Hepatic stellate cell (primary cell): ENCODE results near the gene ZNF814.
"Not testable (repeated sequence)": the region's sequence is repeated elsewhere in the genome, so short reads cannot be mapped to it uniquely, and the experiment has no call there.

Experiments used
- DNase-seq: peaks from one replicate; pipeline ENCODE4 v3.0.0; 2011; ENCODE audit warnings: low spot score

Gene ZNF814

GRCh38 chr19:57888560-57889231 is at the start of gene ZNF814:
TSS of gene ZNF814 (minus strand) at chr19:57889037. CDS start at chr19:57888802, 235 bp downstream.
- DNase-seq = peak; percentile 80

GRCh38 chr19:57935731-57936130 is 46.9 kb upstream of the ZNF814 start:
- no peak for DNase-seq

- DNase-seq = peak; percentile 75
Observed at GRCh38 chr19:57934820-57935665, 46.2 kb upstream of the ZNF814 start, which contains the start of gene ZNF418. TSS of gene ZNF418 (minus strand) at chr19:57935402. CDS start at chr19:57933822, 1,580 bp downstream.

GRCh38 chr19:57927587-57927986 is 38.8 kb upstream of the ZNF814 start:
- no peak for DNase-seq

GRCh38 chr19:57916168-57916995 is 27.5 kb upstream of the ZNF814 start, which contains the start of gene ZNF417:
TSS of gene ZNF417 (minus strand) at chr19:57916592. CDS start at chr19:57916411, 181 bp downstream.
- DNase-seq = peak; percentile 96

DNA sequence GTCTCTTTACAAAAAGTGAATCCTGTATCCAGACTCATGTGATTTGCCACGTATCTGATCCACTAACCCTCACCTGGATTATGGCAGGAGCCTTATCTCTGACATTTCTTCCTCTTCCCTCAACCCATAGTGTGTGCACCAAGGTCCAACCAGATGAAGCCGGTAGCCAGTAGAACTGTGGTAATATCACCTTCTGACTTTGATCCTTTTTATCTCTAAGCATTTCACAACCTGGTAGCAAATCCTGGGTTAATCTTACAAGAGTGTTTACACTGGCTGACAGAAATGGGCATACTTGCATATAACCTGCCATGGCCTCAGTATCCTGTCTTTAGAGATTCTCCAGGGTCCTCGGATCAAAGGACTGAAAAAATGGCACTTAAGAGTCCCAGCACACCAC is 25.7 kb upstream of the ZNF814 start:
- DNase-seq = no peak

DNA sequence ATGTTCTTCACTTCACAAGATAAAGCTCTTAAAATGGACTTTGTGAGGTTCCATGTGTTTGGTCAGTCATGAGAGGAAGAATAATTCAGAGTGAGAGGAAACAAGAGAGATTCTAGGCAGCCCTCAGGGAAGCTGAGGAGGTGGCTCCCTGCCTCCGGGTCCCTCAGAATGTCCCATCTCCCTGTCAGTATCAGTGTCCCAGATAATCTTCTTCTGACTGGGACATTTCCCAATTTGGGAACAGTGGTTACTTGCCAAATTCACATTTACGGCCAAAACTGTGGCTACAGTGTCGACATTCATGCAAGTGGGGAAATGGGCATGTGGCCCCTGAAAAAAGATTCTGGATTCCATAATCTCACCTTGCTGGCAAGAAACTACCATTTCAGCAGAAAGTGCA is 18.6 kb upstream of the ZNF814 start:
- no peak for DNase-seq

DNA sequence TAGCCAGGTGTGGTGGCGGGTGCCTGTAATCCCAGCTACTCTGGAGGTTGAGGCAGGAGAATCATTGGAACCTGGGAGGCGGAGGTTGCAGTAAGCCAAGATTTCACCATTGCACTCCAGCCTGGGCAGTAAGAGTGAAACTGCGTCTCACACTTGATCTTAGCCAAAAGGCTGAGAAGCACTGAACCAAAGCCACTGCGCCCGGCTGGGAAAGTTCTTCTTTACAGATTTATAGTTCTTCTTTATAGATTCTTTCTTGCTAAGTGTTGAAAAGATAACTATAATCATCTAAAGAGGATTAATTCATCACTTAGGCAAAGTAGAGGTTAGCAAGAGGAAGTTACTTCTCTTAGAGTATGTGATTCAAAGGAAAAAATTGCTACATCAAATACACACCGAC is 16.4 kb upstream of the ZNF814 start:
- DNase-seq = no peak

- no peak for DNase-seq
Observed at GRCh38 chr19:57903618-57904184, 14.9 kb upstream of the ZNF814 start.

DNA sequence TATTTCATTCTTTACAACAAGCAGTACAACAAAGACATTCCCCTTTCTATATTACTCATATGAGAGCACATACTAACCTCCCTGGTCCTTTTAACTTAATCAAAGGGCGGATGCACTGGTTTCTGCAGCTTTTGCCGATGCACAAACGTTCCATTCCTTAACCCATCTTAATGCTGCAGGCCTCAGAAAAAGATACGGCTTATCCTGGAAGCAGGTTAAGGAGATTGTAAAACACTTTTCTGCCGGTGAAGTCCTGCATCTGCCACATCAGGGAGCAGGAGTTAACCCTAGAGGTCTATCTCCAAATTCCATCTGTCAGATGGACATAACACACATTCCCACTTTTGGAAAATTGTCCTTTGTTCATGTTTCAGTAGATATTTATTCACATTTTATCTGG is 11.5 kb upstream of the ZNF814 start:
- no peak for DNase-seq

- peak; percentile 9 for DNase-seq
Observed at GRCh38 chr19:57890706-57891105, 1.9 kb upstream of the ZNF814 start.

DNA sequence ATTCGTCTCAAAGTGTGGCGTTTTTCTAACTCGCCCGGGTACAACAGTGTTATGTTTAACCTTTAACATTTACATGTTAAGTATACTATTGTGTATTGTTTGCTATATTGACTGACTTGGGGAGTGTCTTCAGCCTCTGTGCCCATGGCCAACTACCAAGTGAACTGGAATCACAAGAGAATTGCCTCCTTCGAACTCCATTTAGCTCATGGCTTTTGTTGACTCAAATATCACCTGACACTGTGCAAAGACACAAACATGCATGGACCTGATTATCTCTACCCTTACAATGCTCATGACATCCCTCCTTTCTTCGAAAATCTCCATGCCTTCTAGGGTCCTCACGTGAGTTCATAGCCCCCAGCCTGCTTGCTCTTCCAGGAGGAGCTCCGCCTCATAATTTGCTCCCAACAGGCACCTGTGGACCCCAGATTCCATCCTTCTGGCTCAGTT is 704 bp downstream of the ZNF814 start:
- peak; percentile 12 for DNase-seq

DNA sequence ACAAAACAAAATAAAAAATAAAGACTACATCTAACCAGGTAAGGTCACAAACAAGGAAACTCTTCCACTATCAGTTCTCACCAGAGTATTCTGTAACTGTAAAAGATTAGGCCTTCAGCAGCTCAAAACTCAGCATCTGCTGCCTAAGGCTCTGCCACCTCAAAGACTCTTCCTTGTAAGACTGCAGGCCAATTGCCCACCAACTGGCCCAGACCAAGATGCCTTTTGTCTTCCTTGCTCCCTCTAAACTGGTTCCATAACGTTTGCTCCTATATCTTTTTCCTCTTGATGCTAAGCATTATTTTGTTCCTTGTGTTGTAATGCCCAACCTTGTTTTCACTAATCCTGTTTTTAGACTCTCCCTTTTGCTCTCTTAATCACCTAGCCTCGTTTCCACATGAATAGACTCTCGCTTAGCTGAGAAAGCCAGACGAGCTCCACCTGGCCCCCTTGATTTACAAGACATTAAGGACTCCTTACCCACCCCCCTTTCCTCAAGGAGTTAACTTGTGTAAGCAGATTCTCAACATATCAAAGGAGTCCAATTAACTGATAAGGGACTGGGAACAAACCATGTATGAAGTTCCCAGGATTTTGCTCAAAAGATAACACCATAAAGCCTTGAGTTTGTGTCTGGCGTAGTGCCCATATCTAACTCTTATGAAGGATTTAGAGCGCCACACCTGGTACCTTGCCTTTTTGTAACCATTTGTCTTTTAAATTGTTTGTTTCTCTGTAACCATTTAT is 1.5 kb downstream of the ZNF814 start:
- no peak for DNase-seq

- DNase-seq = no peak
Observed at GRCh38 chr19:57886046-57886445, 2.8 kb downstream of the ZNF814 start.

DNA sequence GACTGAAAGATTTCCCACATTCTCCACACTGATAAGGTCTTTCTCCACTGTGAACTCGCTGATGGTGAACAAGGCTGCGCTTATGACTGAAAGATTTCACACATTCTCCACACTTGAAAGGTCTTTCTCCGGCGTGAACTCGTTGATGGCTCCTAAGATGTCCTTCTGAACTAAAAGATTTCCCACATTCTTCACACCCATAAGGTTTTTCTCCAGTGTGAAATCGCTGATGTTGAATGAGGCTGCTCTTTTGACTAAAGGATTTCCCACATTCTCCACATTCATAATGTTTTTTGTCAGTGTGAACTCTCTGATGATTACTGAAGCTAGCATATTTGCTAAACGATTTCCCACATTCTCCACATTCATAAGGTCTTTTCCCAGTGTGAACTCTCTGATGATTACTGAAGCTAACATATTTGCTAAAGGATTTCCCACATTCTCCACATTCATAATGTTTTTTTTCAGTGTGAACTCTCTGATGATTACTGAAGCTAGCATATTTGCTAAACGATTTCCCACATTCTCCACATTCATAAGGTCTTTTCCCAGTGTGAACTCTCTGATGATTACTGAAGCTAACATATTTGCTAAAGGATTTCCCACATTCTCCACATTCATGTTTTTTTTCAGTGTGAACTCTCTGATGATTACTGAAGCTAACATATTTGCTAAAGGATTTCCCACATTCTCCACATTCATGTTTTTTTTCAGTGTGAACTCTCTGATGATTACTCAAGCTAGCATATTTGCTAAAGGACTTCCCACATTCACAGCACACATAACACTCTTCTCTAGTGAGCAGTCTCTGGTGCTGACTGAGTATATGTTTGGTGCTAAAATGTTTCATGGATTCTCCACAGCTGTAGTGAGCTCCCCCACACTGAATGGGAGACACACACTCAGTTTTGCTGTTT is 14.7 kb downstream of the ZNF814 start:
- not testable (repeated sequence) for DNase-seq

- DNase-seq = no peak
Observed at GRCh38 chr19:57872450-57872849, 16.4 kb downstream of the ZNF814 start.

DNA sequence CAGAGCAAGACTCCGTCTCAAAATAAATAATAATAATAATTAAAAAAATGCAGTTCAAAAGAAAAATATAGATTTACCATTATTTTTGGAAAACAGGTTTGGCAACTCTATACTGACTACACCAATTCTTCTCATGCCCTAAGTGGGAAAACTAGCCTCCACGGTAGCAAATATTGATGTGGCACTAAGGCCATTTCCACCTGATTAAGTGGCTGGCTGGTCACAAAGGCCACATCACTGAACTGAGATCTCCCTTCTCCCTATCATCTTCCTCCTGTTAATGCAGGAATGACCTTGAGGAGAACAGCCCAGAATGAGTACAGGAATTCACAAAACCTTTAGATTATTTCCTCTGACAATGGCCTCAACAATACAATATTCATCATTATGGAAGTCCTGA is 18.6 kb downstream of the ZNF814 start:
- no peak for DNase-seq

GRCh38 chr19:57869655-57870054 is 19.2 kb downstream of the ZNF814 start:
- not testable (repeated sequence) for DNase-seq

- no peak for DNase-seq
Observed at GRCh38 chr19:57867868-57868492, 20.9 kb downstream of the ZNF814 start.
